Immature natural killer cell (primary cell): Measurements from ENCODE around the gene PCSK9. TPM values are rescaled to one million over a fixed set of nuclear protein-coding genes. Genes with fewer than 3 reads are reported as not detected.

Experiments used
- DNase-seq, 3 donors: peaks; one replicate each; pipeline ENCODE4 v3.0.0; 2022; ENCODE audit warnings: mixed read lengths in 1 of 3
- H3K27ac Mint-ChIP-seq, 6 donors: one replicate each; pipeline ENCODE4 v1.8.0; 2020; ENCODE audit warnings: mixed read lengths in 6 of 6, mild to moderate bottlenecking in 5 of 6, inconsistent platforms in 4 of 6, moderate library complexity in 3 of 6
- H3K27me3 Mint-ChIP-seq, 3 donors: one replicate each; pipeline ENCODE4 v1.8.0; 2020 to 2021; ENCODE audit warnings: low read depth in 3 of 3, mild to moderate bottlenecking in 3 of 3, mixed read lengths in 3 of 3, moderate library complexity in 3 of 3, inconsistent platforms in 1 of 3
- H3K36me3 Mint-ChIP-seq, 3 donors: one replicate each; pipeline ENCODE4 v1.8.0; 2020; ENCODE audit warnings: mixed read lengths in 3 of 3, inconsistent platforms in 2 of 3, mild to moderate bottlenecking in 2 of 3
- H3K4me1 Mint-ChIP-seq, 2 donors: one replicate each; pipeline ENCODE4 v1.8.0; 2020; ENCODE audit warnings: inconsistent platforms in 2 of 2, mild to moderate bottlenecking in 2 of 2, mixed read lengths in 2 of 2, moderate library complexity in 1 of 2
- H3K4me3 Mint-ChIP-seq, 5 donors: one replicate each; pipeline ENCODE4 v1.8.0; 2020; ENCODE audit warnings: mild to moderate bottlenecking in 5 of 5, mixed read lengths in 5 of 5, inconsistent platforms in 3 of 5, moderate library complexity in 3 of 5
- H3K9me3 Mint-ChIP-seq, 6 donors: one replicate each; pipeline ENCODE4 v1.8.0; 2020; ENCODE audit warnings: mild to moderate bottlenecking in 6 of 6, mixed read lengths in 6 of 6, inconsistent platforms in 4 of 6, moderate library complexity in 3 of 6
- polyA plus RNA-seq, 3 donors: library from polyadenylated mRNA; unstranded; fragments of 300-500 nt; fragmentation: Illumina TruSeq; gene quantifications; one replicate each; pipeline ENCODE4 v1.2.3, GENCODE V29; 2021

PCSK9 gene
- polyA plus RNA-seq, 3 donors from 2014 or later = not detected

DNA sequence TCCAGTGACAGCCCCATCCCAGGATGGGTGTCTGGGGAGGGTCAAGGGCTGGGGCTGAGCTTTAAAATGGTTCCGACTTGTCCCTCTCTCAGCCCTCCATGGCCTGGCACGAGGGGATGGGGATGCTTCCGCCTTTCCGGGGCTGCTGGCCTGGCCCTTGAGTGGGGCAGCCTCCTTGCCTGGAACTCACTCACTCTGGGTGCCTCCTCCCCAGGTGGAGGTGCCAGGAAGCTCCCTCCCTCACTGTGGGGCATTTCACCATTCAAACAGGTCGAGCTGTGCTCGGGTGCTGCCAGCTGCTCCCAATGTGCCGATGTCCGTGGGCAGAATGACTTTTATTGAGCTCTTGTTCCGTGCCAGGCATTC is 24.2 kb downstream of the PCSK9 start:
- Mint-ChIP-seq H3K36me3 (peaks cover under 1 to 22% (median 16%) of the 10 kb centered on the region in 3 donors), H3K9me3 (no peaks in the 10 kb centered on the region), H3K4me3 (no peak overlapping the region), H3K27ac (no peak overlapping the region), H3K27me3 (peaks cover 0 to 2% (median 0%) of the 10 kb centered on the region in 3 donors), H3K4me1 (peaks cover 6 to 10% of the 10 kb centered on the region in 2 donors)
- no peak for DNase-seq

DNA sequence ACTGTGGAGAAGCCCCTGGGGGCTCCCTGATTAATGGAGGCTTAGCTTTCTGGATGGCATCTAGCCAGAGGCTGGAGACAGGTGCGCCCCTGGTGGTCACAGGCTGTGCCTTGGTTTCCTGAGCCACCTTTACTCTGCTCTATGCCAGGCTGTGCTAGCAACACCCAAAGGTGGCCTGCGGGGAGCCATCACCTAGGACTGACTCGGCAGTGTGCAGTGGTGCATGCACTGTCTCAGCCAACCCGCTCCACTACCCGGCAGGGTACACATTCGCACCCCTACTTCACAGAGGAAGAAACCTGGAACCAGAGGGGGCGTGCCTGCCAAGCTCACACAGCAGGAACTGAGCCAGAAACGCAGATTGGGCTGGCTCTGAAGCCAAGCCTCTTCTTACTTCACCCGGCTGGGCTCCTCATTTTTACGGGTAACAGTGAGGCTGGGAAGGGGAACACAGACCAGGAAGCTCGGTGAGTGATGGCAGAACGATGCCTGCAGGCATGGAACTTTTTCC is 24.8 kb downstream of the PCSK9 start:
- H3K36me3 Mint-ChIP-seq = peaks cover 6 to 28% (median 22%) of the 10 kb centered on the region in 3 donors
- H3K4me1 Mint-ChIP-seq = peaks cover 6 to 10% of the 10 kb centered on the region in 2 donors
- H3K4me3 Mint-ChIP-seq = no peak overlapping the region
- peaks cover 0 to 2% (median 0%) of the 10 kb centered on the region in 3 donors for H3K27me3 Mint-ChIP-seq
- no peak overlapping the region for H3K27ac Mint-ChIP-seq
- no peak for DNase-seq
- no peaks in the 10 kb centered on the region for H3K9me3 Mint-ChIP-seq

DNA sequence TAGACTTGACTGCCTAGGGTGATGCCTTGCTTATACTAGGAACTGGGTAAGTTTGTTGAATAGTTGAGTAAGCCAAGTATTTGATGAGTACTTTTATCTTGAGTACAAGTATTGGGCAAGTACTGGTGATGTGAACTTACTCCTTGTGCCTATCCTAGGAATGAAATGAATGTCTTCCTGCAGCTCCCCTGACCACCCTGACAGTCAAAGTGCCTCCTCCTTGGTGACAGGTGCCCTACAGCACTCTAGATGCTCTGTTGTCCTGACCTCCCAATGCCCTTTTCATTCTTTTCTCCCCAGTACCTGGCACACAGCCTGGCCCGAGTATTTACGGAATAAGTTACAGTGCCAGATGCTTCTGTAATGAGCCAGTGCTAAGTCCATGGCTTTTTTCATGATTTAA is 25.5 kb downstream of the PCSK9 start:
- DNase-seq = no peak
- Mint-ChIP-seq H3K27me3 (peaks cover 0 to 7% (median 0%) of the 10 kb centered on the region in 3 donors), H3K27ac (peak overlapping the region in 3 of 6 donors; percentile 8 to 33 (median 15)), H3K36me3 (peaks cover 8 to 33% (median 26%) of the 10 kb centered on the region in 3 donors), H3K4me3 (no peak overlapping the region), H3K9me3 (no peaks in the 10 kb centered on the region), H3K4me1 (peaks cover 6 to 10% of the 10 kb centered on the region in 2 donors)

DNA sequence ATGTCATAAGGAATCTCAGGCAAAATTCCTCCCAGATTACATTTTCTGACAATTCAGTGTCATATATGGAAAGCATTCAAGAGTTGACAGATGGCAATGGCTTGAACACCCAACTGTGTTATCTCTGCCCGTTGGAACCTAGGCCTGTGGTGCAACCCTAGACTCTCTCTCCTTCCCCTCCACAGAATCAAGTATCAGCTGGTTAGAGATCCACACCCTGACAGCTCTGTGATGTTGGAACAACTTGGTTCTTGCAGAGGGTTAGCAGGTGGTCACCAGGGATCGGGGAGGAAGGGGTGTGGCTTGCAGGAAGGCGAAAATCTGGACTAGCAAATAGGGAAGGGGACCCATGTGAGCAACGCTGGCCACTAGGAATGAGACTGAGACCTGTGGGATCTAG is 26.3 kb downstream of the PCSK9 start:
- peak overlapping the region in 2 of 6 donors; percentile 8 to 78 for H3K27ac Mint-ChIP-seq

DNA sequence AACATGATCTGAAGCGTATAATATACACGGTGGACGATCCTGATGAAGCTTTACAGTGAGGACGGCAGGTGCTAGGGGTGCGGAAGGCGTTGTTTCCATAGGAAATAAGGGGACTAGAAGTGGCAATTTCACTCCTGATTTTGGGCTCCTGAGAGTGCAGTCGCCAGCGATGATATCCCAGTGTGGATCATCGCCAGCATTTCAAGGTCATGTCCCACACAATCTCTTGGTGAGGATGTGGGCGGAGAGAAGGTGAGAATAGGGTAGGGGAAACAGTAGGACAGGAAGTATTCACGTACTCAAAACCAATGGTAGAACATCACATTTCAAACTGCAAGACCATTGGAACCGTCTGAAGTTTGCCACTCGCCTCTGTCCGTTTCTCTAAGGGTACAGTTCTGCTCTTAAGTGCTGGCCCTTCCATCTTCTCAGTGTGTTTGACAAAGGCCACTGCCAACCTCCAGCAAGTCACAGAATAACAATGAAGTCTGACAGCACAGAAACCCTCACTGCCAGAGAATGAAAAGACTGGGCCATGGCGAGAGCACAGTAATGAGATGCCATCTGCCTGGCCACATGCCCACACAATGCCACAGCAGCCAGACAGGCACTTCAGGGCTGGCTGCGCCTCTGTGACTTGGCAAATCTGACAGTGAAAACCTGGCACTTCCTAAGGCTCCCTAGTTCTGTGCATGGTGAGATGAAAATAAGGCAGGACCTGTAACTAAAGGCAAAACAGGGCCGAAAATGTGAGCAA is 27.9 kb downstream of the PCSK9 start:
- no peak for DNase-seq
- Mint-ChIP-seq H3K4me1 (peaks cover 3 to 10% of the 10 kb centered on the region in 2 donors), H3K4me3 (no peak overlapping the region), H3K36me3 (peaks cover 24 to 57% (median 47%) of the 10 kb centered on the region in 3 donors), H3K9me3 (no peaks in the 10 kb centered on the region), H3K27ac (peak overlapping the region in 2 of 6 donors; percentile 56 to 61), H3K27me3 (peaks cover 0 to 6% (median 5%) of the 10 kb centered on the region in 3 donors)

More for the DNA sequence above, 26.3 kb downstream of the PCSK9 start:
- peaks cover 16 to 41% (median 34%) of the 10 kb centered on the region in 3 donors for H3K36me3 Mint-ChIP-seq
- H3K9me3 Mint-ChIP-seq = no peaks in the 10 kb centered on the region
- H3K27me3 Mint-ChIP-seq = peaks cover 0 to 6% (median 5%) of the 10 kb centered on the region in 3 donors
- DNase-seq = no peak
- H3K4me1 Mint-ChIP-seq = peaks cover 4 to 10% of the 10 kb centered on the region in 2 donors
- H3K4me3 Mint-ChIP-seq = no peak overlapping the region

DNA sequence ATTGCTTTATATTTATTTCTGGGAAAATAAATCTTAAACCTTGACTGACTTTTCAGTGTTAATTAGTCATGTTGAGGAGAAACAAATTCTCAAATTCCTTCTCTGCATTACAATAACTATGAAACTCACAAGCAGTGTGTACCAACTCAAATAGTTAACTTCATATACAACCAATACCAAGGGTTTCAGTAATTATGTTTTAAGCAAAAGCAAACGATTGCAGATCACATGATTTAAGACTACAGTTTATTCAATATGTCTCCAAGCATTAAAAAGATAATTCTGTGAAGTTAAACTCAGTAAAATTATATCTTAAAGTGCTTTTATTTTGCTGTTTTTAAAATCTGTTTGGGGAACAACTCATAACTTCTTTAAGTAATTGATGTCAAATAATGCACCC is 28.6 kb downstream of the PCSK9 start:
- Mint-ChIP-seq H3K9me3 (no peaks in the 10 kb centered on the region), H3K27me3 (peaks cover 0 to 6% (median 5%) of the 10 kb centered on the region in 3 donors), H3K36me3 (peaks cover 29 to 64% (median 52%) of the 10 kb centered on the region in 3 donors), H3K4me3 (no peak overlapping the region), H3K4me1 (peaks cover 3 to 10% of the 10 kb centered on the region in 2 donors), H3K27ac (peak overlapping the region in 2 of 6 donors; percentile 16 to 21)
- DNase-seq = no peak

GRCh38 chr1:55068638-55069037 is 29.3 kb downstream of the PCSK9 start:
- H3K4me1 Mint-ChIP-seq = peaks cover 3 to 10% of the 10 kb centered on the region in 2 donors
- DNase-seq = no peak
- H3K4me3 Mint-ChIP-seq = no peak overlapping the region
- peak overlapping the region in 2 of 6 donors; percentile 10 to 16 for H3K27ac Mint-ChIP-seq
- H3K27me3 Mint-ChIP-seq = peaks cover 0 to 6% (median 5%) of the 10 kb centered on the region in 3 donors
- peaks cover 29 to 69% (median 55%) of the 10 kb centered on the region in 3 donors for H3K36me3 Mint-ChIP-seq
- H3K9me3 Mint-ChIP-seq = no peaks in the 10 kb centered on the region

DNA sequence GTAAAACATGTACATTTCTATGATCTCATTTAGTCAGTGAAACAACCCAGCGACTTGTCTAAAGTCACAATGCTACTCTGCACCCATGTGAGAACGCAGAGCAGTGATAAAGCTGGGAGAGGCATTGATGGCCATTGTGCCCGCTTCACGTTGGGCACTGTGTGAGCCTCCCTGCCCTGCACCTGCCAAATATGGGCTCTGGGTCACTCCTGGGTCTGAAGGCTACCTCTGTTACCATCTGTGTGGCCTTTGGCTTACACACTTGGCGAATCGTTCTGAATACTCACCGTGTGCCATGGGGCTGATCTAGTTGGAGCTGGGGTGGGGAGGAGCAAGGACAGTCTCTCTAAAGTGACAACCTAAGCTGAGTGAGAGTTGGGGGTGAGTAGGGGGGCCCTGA is 29.9 kb downstream of the PCSK9 start:
- Mint-ChIP-seq H3K27ac (peak overlapping the region in 2 of 6 donors; percentile 22 to 72), H3K4me3 (no peak overlapping the region), H3K36me3 (peaks cover 29 to 70% (median 56%) of the 10 kb centered on the region in 3 donors), H3K27me3 (peaks cover 0 to 6% (median 5%) of the 10 kb centered on the region in 3 donors), H3K9me3 (no peaks in the 10 kb centered on the region), H3K4me1 (peaks cover 3 to 10% of the 10 kb centered on the region in 2 donors)
- no peak for DNase-seq

GRCh38 chr1:55070293-55071164 is 31.2 kb downstream of the PCSK9 start:
- Mint-ChIP-seq H3K27ac (peak overlapping the region in 3 of 6 donors; percentile 2 to 62 (median 48)), H3K4me3 (no peak overlapping the region), H3K36me3 (peaks cover 32 to 76% (median 62%) of the 10 kb centered on the region in 3 donors)

GRCh38 chr1:55071477-55071876 is 32.1 kb downstream of the PCSK9 start:
- Mint-ChIP-seq H3K27ac (peak overlapping the region in 2 of 6 donors; percentile 57 to 70), H3K36me3 (peaks cover 35 to 76% (median 65%) of the 10 kb centered on the region in 3 donors), H3K4me1 (peaks cover 2 to 10% of the 10 kb centered on the region in 2 donors), H3K4me3 (no peak overlapping the region), H3K27me3 (peaks cover 0 to 6% (median 5%) of the 10 kb centered on the region in 3 donors), H3K9me3 (no peaks in the 10 kb centered on the region)
- no peak for DNase-seq

More at GRCh38 chr1:55070293-55071164, 31.2 kb downstream of the PCSK9 start:
- Mint-ChIP-seq H3K27me3 (peaks cover 0 to 6% (median 5%) of the 10 kb centered on the region in 3 donors), H3K9me3 (no peaks in the 10 kb centered on the region), H3K4me1 (peaks cover 2 to 10% of the 10 kb centered on the region in 2 donors)
- no peak for DNase-seq

DNA sequence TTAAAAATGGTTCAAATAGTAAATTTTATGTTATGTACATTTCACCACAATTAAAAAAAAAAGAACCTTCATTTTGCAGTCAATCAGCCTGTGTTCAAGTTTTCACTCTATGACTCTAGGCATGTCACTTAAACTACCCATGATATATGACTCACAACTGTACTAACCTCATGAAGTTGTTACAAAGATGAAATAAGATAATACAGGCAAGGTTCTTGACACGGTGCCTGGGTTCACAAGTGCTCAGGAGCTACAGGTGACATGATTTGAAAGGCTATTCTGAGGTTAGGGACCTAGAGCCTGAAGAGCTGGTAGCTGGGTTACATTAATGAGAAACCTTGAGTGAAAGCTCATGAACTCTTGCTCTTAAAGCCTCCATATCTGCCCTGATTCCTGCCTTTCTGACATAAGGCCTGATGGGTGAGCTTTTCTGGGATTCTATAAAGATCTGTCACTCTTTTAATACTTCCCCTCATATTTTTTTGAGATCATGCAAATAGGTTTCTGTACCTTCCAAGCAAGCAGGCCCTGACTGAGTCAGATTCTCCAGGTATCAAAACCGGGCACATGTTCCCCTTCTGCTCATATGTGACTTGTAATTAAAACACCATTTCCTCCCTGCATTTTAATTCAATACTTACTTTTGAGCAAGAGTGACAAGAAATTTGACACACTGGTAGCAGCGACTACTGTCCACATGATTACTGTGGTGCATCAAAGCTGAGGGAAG is 34.0 kb downstream of the PCSK9 start:
- H3K27ac Mint-ChIP-seq = peak overlapping the region in 5 of 6 donors; percentile 20 to 65 (median 59)
- H3K4me1 Mint-ChIP-seq = no peaks in the 10 kb centered on the region
- peaks cover 41 to 73% (median 55%) of the 10 kb centered on the region in 3 donors for H3K36me3 Mint-ChIP-seq
- no peak overlapping the region for H3K4me3 Mint-ChIP-seq
- no peaks in the 10 kb centered on the region for H3K9me3 Mint-ChIP-seq
- H3K27me3 Mint-ChIP-seq = peaks cover 2 to 6% (median 5%) of the 10 kb centered on the region in 3 donors
- DNase-seq = no peak

DNA sequence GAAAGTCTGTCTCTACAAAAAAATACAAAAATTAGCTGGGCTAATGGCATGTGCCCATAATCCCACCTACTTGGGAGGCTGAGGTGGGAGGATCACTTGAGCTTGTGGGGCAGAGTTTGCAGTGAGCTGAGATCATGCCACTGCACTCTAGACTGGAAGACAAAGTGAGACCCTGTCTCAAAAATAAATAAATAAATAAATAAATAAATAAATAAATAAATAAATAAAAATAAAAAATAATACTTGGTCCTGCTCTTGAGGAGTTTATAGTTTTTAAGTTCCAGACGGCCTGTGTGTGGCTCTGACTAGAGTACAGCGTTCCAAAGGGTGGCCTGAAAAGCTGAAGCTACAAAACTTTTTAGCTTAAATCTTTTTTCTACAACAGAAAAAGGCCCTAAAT is 35.1 kb downstream of the PCSK9 start:
- H3K27me3 Mint-ChIP-seq = peaks cover 2 to 6% (median 5%) of the 10 kb centered on the region in 3 donors
- H3K36me3 Mint-ChIP-seq = peaks cover 33 to 74% (median 51%) of the 10 kb centered on the region in 3 donors
- H3K9me3 Mint-ChIP-seq = no peaks in the 10 kb centered on the region
- DNase-seq = no peak
- H3K4me1 Mint-ChIP-seq = no peaks in the 10 kb centered on the region
- H3K4me3 Mint-ChIP-seq = no peak overlapping the region
- no peak overlapping the region for H3K27ac Mint-ChIP-seq

GRCh38 chr1:55076356-55076755 is 37.0 kb downstream of the PCSK9 start:
- H3K27me3 Mint-ChIP-seq = peaks cover 0 to 2% (median 2%) of the 10 kb centered on the region in 3 donors
- peaks cover 29 to 68% (median 46%) of the 10 kb centered on the region in 3 donors for H3K36me3 Mint-ChIP-seq
- no peak for DNase-seq
- no peaks in the 10 kb centered on the region for H3K9me3 Mint-ChIP-seq
- no peak overlapping the region for H3K4me3 Mint-ChIP-seq
- H3K27ac Mint-ChIP-seq = peak overlapping the region; percentile 6 to 60 (median 41)
- no peaks in the 10 kb centered on the region for H3K4me1 Mint-ChIP-seq
